Measurements from ENCODE around the gene NAGS. TPM values are rescaled to one million over a fixed set of nuclear protein-coding genes. Genes with fewer than 3 reads are reported as not detected.

Gene NAGS
- total RNA-seq (2022; extraction: Qiagen RNA extraction): 0.82 to 1.5 TPM (median 1.2 TPM) in 5 replicates

GRCh38 chr17:44004077-44004760 is at the start of gene NAGS:
TSS of gene NAGS (plus strand) at chr17:44004622. CDS start at chr17:44004664, 42 bp downstream.

GRCh38 chr17:44014437-44015172 is 10.2 kb downstream of the NAGS start, which contains the start of gene TMEM101:
TSS of gene TMEM101 (minus strand) at chr17:44014963. CDS start at chr17:44014952, 11 bp downstream.

Other genes starting within 250 kb of the NAGS start
- not detected in 5 replicates for gene SOST, start 245.8 kb upstream of the NAGS start, total RNA-seq (2022; extraction: Qiagen RNA extraction)
- gene DUSP3, start 225.6 kb upstream of the NAGS start, total RNA-seq (2022; extraction: Qiagen RNA extraction): 59.7 to 67.0 TPM (median 62.4 TPM) in 5 replicates
- gene CFAP97D1, start 224.2 kb upstream of the NAGS start, total RNA-seq (2022; extraction: Qiagen RNA extraction): 0.02 to 0.03 TPM (median 0.03 TPM) in 3 of 5 replicates, not detected in the others
- 13.7 to 18.8 TPM (median 15.6 TPM) in 5 replicates for gene MPP3, start 171.5 kb upstream of the NAGS start, total RNA-seq (2022; extraction: Qiagen RNA extraction)
- gene CD300LG, start 157.4 kb upstream of the NAGS start, total RNA-seq (2022; extraction: Qiagen RNA extraction): not detected in 5 replicates
- gene MPP2, start 97.1 kb upstream of the NAGS start, total RNA-seq (2022; extraction: Qiagen RNA extraction): 1.1 to 1.6 TPM (median 1.3 TPM) in 5 replicates
- 0.23 to 0.44 TPM (median 0.29 TPM) in 3 of 5 replicates, not detected in the others for gene PPY, start 62.1 kb upstream of the NAGS start, total RNA-seq (2022; extraction: Qiagen RNA extraction)
- gene PYY, start 50.7 kb upstream of the NAGS start, total RNA-seq (2022; extraction: Qiagen RNA extraction): not detected in 5 replicates
- 24.3 to 31.7 TPM (median 29.9 TPM) in 5 replicates for gene TMEM101, start 10.3 kb downstream of the NAGS start, total RNA-seq (2022; extraction: Qiagen RNA extraction)
- gene LSM12, start 62.0 kb downstream of the NAGS start, total RNA-seq (2022; extraction: Qiagen RNA extraction): 46.9 to 53.4 TPM (median 50.5 TPM) in 5 replicates
- 121 to 161 TPM (median 158 TPM) in 5 replicates for gene G6PC3, start 66.1 kb downstream of the NAGS start, total RNA-seq (2022; extraction: Qiagen RNA extraction)
- gene HDAC5, start 119.0 kb downstream of the NAGS start, total RNA-seq (2022; extraction: Qiagen RNA extraction): 13.1 to 15.3 TPM (median 15.1 TPM) in 5 replicates
- 9.7 to 11.4 TPM (median 10.5 TPM) in 5 replicates for gene HROB, start 137.3 kb downstream of the NAGS start, total RNA-seq (2022; extraction: Qiagen RNA extraction)
- gene ASB16, start 166.1 kb downstream of the NAGS start, total RNA-seq (2022; extraction: Qiagen RNA extraction): 0.07 to 0.13 TPM (median 0.12 TPM) in 3 of 5 replicates, not detected in the others
- 40.1 to 44.4 TPM (median 41.7 TPM) in 5 replicates for gene TMUB2, start 182.3 kb downstream of the NAGS start, total RNA-seq (2022; extraction: Qiagen RNA extraction)
- 60.4 to 70.2 TPM (median 65.6 TPM) in 5 replicates for gene ATXN7L3, start 195.3 kb downstream of the NAGS start, total RNA-seq (2022; extraction: Qiagen RNA extraction)
- gene UBTF, start 215.1 kb downstream of the NAGS start, total RNA-seq (2022; extraction: Qiagen RNA extraction): 86.3 to 105 TPM (median 89.9 TPM) in 5 replicates

Data from A549 treated with Hydrocortisone at 1 μM for 4 hours (cell line).